HepG2 (cell line): Measurements from ENCODE around the gene MEA1. TPM values are rescaled to one million over a fixed set of nuclear protein-coding genes. Genes with fewer than 3 reads are reported as not detected.
A peak's percentile ranks its signal among the peaks of the same experiment; 100 is the strongest.

Experiments used
- BCL6 ChIP-seq: IDR thresholded peaks from 2 replicates; pipeline ENCODE4 v1.6.1; 2016; ENCODE audit warnings: missing genetic modification reagents, missing compliant biosample characterization
- CHCHD3 ChIP-seq: sonication (generic); formaldehyde crosslinking; IDR thresholded peaks from 2 replicates; pipeline ENCODE4 v1.8.0; 2022; ENCODE audit warnings: mild to moderate bottlenecking, missing genetic modification reagents, moderate library complexity
- HOXA7 ChIP-seq: sonication (generic); formaldehyde crosslinking; IDR thresholded peaks from 2 replicates; pipeline ENCODE4 v1.8.1; 2022; ENCODE audit warnings: mild to moderate bottlenecking, missing genetic modification reagents, moderate library complexity
- MBNL3 ChIP-seq: fragments of 250-450 bp; sonication (Bioruptor Pico); conservative IDR thresholded peaks from 2 replicates; pipeline ENCODE4 v1.8.0; 2022; ENCODE audit warnings: mild to moderate bottlenecking, inconsistent platforms
- MED1 ChIP-seq: sonication (generic); formaldehyde crosslinking; IDR thresholded peaks from 2 replicates; pipeline ENCODE4 v1.4.0; 2020; ENCODE audit warnings: missing genetic modification reagents
- PHF21A ChIP-seq: sonication (generic); formaldehyde crosslinking; IDR thresholded peaks from 2 replicates; pipeline ENCODE4 v1.5.0; 2020; ENCODE audit warnings: mild to moderate bottlenecking, missing genetic modification reagents
- SETDB1 ChIP-seq: sonication (generic); formaldehyde crosslinking; IDR thresholded peaks from 2 replicates; pipeline ENCODE4 v1.5.1; 2020; ENCODE audit warnings: missing genetic modification reagents, mild to moderate bottlenecking, borderline replicate concordance
- SKI ChIP-seq: fragments of 450-650 bp; IDR thresholded peaks from one replicate; pipeline ENCODE4 v1.6.1; 2018; ENCODE audit warnings: mild to moderate bottlenecking; ENCODE audit not compliant: partially characterized antibody
- ZNF12 ChIP-seq: sonication (generic); formaldehyde crosslinking; IDR thresholded peaks from 2 replicates; pipeline ENCODE4 v1.5.0; 2020; ENCODE audit warnings: missing genetic modification reagents
- ZNF296 ChIP-seq: sonication (generic); formaldehyde crosslinking; conservative IDR thresholded peaks from 2 replicates; pipeline ENCODE4 v1.5.0; 2020; ENCODE audit warnings: mild to moderate bottlenecking, missing genetic modification reagents
- ZNF30 ChIP-seq: sonication (generic); formaldehyde crosslinking; IDR thresholded peaks from 2 replicates; pipeline ENCODE4 v1.5.0; 2020; ENCODE audit warnings: mild to moderate bottlenecking, missing genetic modification reagents
- ZNF713 ChIP-seq: sonication (generic); formaldehyde crosslinking; IDR thresholded peaks from 2 replicates; pipeline ENCODE4 v1.4.0; 2020; ENCODE audit warnings: mild to moderate bottlenecking, missing genetic modification reagents
- ZNF75D ChIP-seq: sonication (generic); formaldehyde crosslinking; IDR thresholded peaks from 2 replicates; pipeline ENCODE4 v1.8.1; 2023; ENCODE audit warnings: missing genetic modification reagents, mild to moderate bottlenecking, borderline replicate concordance
- ZNF788 ChIP-seq: sonication (generic); formaldehyde crosslinking; IDR thresholded peaks from 2 replicates; pipeline ENCODE4 v1.5.0; 2020; ENCODE audit warnings: mild to moderate bottlenecking, missing genetic modification reagents, borderline replicate concordance
- polyA plus RNA-seq, 8 experiments: library from polyadenylated mRNA; depleted of rRNA in 3 of 8; stranded (reverse) in 7 of 8; unstranded in 1 of 8; fragments of >200 nt; fragmentation: Illumina TruSeq in 4 of 8; extraction: Trizol in 4 of 8; gene quantifications; 2 replicates each; pipeline versions ENCODE4 v1.2.1 to v1.2.3, GENCODE V29; 2011 to 2016; ENCODE audit warnings: low read depth in 4 of 8, missing spikeins in 1 of 8, mixed read lengths in 1 of 8; ENCODE audit not compliant: insufficient read depth in 1 of 8
- total RNA-seq, 5 experiments: library from RNA; depleted of rRNA; stranded (reverse); fragments of >200 nt; fragmentation: Illumina TruSeq; extraction: Trizol; gene quantifications; 2 replicates each; pipeline ENCODE4 v1.2.3, GENCODE V29; 2016; ENCODE audit warnings: low read depth in 1 of 5
- TF ChIP-seq, protein P1 (sequence below): IDR thresholded peaks from 2 replicates; pipeline ENCODE4 v1.6.1; 2016; ENCODE audit warnings: low read depth, missing genetic modification reagents, missing compliant biosample characterization
- TF ChIP-seq, protein P2 (sequence below): sonication (generic); formaldehyde crosslinking; conservative IDR thresholded peaks from 2 replicates; pipeline ENCODE4 v1.8.0; 2022; ENCODE audit warnings: low read depth, missing genetic modification reagents
- TF ChIP-seq, protein P3 (sequence below): sonication (generic); formaldehyde crosslinking; IDR thresholded peaks from 2 replicates; pipeline ENCODE4 v1.5.0; 2020; ENCODE audit warnings: missing genetic modification reagents, mild to moderate bottlenecking, borderline replicate concordance
- TF ChIP-seq, protein P4 (sequence below): sonication (generic); formaldehyde crosslinking; IDR thresholded peaks from 2 replicates; pipeline ENCODE4 v1.8.0; 2022; ENCODE audit warnings: low read depth, missing genetic modification reagents

Gene MEA1
- total and polyA plus RNA-seq, 2 of the 13 experiments (the other 11 are each of a cell fraction or from before 2014, with no cell fraction given), result 75.6 to 86.2 TPM

DNA sequence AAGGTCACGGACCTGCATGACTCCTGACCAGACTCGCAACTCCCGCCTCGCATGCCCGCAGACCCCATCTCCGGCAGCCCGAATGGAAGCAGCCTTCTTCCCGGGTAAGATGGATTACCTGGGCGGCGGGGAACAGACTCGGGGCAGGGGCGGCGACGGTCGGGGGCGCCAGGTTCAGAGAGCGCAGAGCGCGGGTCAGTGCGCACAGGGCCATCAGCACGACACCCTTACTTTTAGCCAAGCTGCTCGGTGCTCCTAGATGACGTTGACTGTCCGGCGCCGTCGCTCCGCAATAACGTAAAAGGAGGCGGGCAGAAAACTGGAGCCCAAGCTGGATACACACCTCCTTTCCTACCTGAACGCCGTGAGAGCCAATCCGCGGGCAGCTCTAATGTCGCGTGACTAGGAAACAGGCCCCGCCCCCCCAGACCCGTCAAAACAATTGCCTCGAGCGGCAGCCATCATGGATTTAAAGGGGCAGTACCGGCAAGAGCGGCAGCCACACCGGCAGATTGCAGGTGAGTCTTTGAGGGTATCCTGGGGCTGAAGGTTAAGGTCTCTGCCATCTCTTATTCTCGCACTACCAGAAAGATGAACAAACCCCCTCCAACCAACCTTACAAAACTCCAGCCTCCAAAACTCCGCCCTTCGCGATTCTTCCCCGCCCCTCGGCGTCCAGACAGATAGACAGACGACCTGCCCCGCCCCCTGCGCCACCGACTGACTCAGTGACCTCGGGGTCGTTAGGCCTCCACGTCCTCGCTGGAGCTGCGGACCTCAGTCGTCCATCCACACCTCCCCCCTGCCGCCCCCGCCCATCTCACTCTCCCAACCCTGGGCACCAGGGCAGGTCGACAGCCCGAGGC lies 45.7 kb upstream of the MEA1 start, which contains the start of the genes KLC4 and MRPL2 (continued):
- TF ChIP-seq, protein P1, sequence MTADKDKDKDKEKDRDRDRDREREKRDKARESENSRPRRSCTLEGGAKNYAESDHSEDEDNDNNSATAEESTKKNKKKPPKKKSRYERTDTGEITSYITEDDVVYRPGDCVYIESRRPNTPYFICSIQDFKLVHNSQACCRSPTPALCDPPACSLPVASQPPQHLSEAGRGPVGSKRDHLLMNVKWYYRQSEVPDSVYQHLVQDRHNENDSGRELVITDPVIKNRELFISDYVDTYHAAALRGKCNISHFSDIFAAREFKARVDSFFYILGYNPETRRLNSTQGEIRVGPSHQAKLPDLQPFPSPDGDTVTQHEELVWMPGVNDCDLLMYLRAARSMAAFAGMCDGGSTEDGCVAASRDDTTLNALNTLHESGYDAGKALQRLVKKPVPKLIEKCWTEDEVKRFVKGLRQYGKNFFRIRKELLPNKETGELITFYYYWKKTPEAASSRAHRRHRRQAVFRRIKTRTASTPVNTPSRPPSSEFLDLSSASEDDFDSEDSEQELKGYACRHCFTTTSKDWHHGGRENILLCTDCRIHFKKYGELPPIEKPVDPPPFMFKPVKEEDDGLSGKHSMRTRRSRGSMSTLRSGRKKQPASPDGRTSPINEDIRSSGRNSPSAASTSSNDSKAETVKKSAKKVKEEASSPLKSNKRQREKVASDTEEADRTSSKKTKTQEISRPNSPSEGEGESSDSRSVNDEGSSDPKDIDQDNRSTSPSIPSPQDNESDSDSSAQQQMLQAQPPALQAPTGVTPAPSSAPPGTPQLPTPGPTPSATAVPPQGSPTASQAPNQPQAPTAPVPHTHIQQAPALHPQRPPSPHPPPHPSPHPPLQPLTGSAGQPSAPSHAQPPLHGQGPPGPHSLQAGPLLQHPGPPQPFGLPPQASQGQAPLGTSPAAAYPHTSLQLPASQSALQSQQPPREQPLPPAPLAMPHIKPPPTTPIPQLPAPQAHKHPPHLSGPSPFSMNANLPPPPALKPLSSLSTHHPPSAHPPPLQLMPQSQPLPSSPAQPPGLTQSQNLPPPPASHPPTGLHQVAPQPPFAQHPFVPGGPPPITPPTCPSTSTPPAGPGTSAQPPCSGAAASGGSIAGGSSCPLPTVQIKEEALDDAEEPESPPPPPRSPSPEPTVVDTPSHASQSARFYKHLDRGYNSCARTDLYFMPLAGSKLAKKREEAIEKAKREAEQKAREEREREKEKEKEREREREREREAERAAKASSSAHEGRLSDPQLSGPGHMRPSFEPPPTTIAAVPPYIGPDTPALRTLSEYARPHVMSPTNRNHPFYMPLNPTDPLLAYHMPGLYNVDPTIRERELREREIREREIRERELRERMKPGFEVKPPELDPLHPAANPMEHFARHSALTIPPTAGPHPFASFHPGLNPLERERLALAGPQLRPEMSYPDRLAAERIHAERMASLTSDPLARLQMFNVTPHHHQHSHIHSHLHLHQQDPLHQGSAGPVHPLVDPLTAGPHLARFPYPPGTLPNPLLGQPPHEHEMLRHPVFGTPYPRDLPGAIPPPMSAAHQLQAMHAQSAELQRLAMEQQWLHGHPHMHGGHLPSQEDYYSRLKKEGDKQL (CRISPR knock-in tag), result 0 out of 2 replicates have a peak, but pooled peaks have one; percentile 8
- peak; percentile 72; the same call in 1 of the 2 replicates for TF ChIP-seq ZNF788 (CRISPR knock-in tag)
- peak; percentile 46; the same call in 1 of the 2 replicates for TF ChIP-seq BCL6 (CRISPR knock-in tag)
- no peak for TF ChIP-seq CHCHD3
- no peak for TF ChIP-seq ZNF30 (CRISPR knock-in tag)
- no peak for TF ChIP-seq ZNF296 (CRISPR knock-in tag)
- TF ChIP-seq ZNF12 (CRISPR knock-in tag), result no peak; the same call in none of the 2 replicates
- no peak for TF ChIP-seq ZNF75D
- TF ChIP-seq MBNL3 (CRISPR knock-in tag), result no peak
- TF ChIP-seq, protein P2, sequence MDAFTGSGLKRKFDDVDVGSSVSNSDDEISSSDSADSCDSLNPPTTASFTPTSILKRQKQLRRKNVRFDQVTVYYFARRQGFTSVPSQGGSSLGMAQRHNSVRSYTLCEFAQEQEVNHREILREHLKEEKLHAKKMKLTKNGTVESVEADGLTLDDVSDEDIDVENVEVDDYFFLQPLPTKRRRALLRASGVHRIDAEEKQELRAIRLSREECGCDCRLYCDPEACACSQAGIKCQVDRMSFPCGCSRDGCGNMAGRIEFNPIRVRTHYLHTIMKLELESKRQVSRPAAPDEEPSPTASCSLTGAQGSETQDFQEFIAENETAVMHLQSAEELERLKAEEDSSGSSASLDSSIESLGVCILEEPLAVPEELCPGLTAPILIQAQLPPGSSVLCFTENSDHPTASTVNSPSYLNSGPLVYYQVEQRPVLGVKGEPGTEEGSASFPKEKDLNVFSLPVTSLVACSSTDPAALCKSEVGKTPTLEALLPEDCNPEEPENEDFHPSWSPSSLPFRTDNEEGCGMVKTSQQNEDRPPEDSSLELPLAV (CRISPR knock-in tag), result no peak
- TF ChIP-seq, protein P3, sequence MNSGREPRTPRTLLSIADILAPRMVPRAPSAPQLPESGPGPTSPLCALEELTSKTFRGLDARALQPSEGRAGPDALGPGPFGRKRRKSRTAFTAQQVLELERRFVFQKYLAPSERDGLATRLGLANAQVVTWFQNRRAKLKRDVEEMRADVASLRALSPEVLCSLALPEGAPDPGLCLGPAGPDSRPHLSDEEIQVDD (CRISPR knock-in tag), result no peak
- no peak for TF ChIP-seq ZNF713 (CRISPR knock-in tag)
- TF ChIP-seq MED1, result 0 out of 2 replicates have a peak, but pooled peaks have one; percentile 15
- TF ChIP-seq SKI, result peak; percentile 97
- TF ChIP-seq, protein P4, sequence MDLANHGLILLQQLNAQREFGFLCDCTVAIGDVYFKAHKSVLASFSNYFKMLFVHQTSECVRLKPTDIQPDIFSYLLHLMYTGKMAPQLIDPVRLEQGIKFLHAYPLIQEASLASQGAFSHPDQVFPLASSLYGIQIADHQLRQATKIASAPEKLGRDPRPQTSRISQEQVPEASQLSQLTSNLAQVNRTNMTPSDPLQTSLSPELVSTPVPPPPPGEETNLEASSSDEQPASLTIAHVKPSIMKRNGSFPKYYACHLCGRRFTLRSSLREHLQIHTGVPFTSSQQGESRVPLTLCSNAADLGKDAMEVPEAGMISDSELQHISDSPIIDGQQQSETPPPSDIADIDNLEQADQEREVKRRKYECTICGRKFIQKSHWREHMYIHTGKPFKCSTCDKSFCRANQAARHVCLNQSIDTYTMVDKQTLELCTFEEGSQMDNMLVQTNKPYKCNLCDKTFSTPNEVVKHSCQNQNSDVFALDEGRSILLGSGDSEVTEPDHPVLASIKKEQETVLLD (CRISPR knock-in tag), result no peak; the same call in 1 of the 2 replicates
- peak; percentile 19; the same call in 1 of the 2 replicates for TF ChIP-seq PHF21A (CRISPR knock-in tag)
- TF ChIP-seq SETDB1 (CRISPR knock-in tag), result no peak
- no peak for TF ChIP-seq HOXA7 (CRISPR knock-in tag)
